ENCODE data around the gene DXO.
"Not testable (repeated sequence)": the region's sequence is repeated elsewhere in the genome, so short reads cannot be mapped to it uniquely, and the experiment has no call there.

DXO gene

GRCh38 chr6:31971993-31972708 lies at the start of gene DXO:
DXO (minus strand) TSS chr6:31972138; CDS start chr6:31971675, 463 bp downstream.
- DNase-seq = peak; percentile 93

GRCh38 chr6:32014547-32014946 lies 42.6 kb upstream of the DXO start, which contains the start of gene C4B:
C4B (plus strand) TSS chr6:32014795; CDS start chr6:32014846, 51 bp downstream.
- DNase-seq = not testable (repeated sequence)

- not testable (repeated sequence) for DNase-seq
These were observed 41.8 kb upstream of the DXO start for GRCh38 chr6:32013738-32014137.

GRCh38 chr6:32012941-32013617 lies 41.1 kb upstream of the DXO start:
- DNase-seq = not testable (repeated sequence)

GRCh38 chr6:32010856-32011530 lies 39.1 kb upstream of the DXO start:
- not testable (repeated sequence) for DNase-seq

- not testable (repeated sequence) for DNase-seq
These were observed 37.6 kb upstream of the DXO start for GRCh38 chr6:32009537-32009936.

- not testable (repeated sequence) for DNase-seq
These were observed 36.7 kb upstream of the DXO start for GRCh38 chr6:32008616-32009015.

- not testable (repeated sequence) for DNase-seq
These were observed 36.1 kb upstream of the DXO start for GRCh38 chr6:32008037-32008436.

- not testable (repeated sequence) for DNase-seq
These were observed 35.1 kb upstream of the DXO start for GRCh38 chr6:32007086-32007485.

- not testable (repeated sequence) for DNase-seq
These were observed 34.1 kb upstream of the DXO start for GRCh38 chr6:32005991-32006529.

GRCh38 chr6:32005538-32005880 lies 33.6 kb upstream of the DXO start:
- DNase-seq = not testable (repeated sequence)

GRCh38 chr6:32004864-32005537 lies 33.1 kb upstream of the DXO start:
- not testable (repeated sequence) for DNase-seq

- DNase-seq = not testable (repeated sequence)
These were observed 32.5 kb upstream of the DXO start for GRCh38 chr6:32004393-32004792.

GRCh38 chr6:32003301-32003700 lies 31.4 kb upstream of the DXO start:
- not testable (repeated sequence) for DNase-seq

GRCh38 chr6:32002546-32003268 lies 30.8 kb upstream of the DXO start:
- not testable (repeated sequence) for DNase-seq

GRCh38 chr6:31996385-31996784 lies 24.4 kb upstream of the DXO start:
- DNase-seq = not testable (repeated sequence)

- DNase-seq = not testable (repeated sequence)
These were observed 22.5 kb upstream of the DXO start for GRCh38 chr6:31994421-31994820.

- not testable (repeated sequence) for DNase-seq
These were observed 17.4 kb upstream of the DXO start for GRCh38 chr6:31989363-31989762.

- DNase-seq = not testable (repeated sequence)
These were observed 9.8 kb upstream of the DXO start, which contains the start of gene C4A for GRCh38 chr6:31981744-31982143. C4A (plus strand) TSS chr6:31982057; CDS start chr6:31982108, 51 bp downstream.

GRCh38 chr6:31980998-31981397 lies 9.1 kb upstream of the DXO start:
- not testable (repeated sequence) for DNase-seq

GRCh38 chr6:31980195-31980876 lies 8.4 kb upstream of the DXO start:
- not testable (repeated sequence) for DNase-seq

Measured in activated effector memory CD4-positive, alpha-beta T cell treated with Interleukin-2 at 50 U/mL for 16 hours (primary cell).